Thyroid gland (tissue), 4 donors: ENCODE data around the gene RTN4IP1. TPM values are rescaled to one million over a fixed set of nuclear protein-coding genes. Genes with fewer than 3 reads are reported as not detected.

Experiments used
- DNase-seq, 2 donors: peaks; one replicate each; pipeline ENCODE4 v3.0.0-alpha.2; 2019
- H3K27ac ChIP-seq, 3 donors: fragments of 200-600 bp; sonication (generic); 1 replicate in 2 of 3; 2 replicates in 1 of 3; pipeline ENCODE4 v1.5.1; 2016 to 2019; ENCODE audit warnings: mild to moderate bottlenecking in 1 of 3, moderate library complexity in 1 of 3
- H3K27me3 ChIP-seq: fragments of 200-600 bp; sonication (generic); one replicate; pipeline ENCODE4 v1.5.1; 2019
- H3K36me3 ChIP-seq, 2 donors: fragments of 200-600 bp; sonication (generic); one replicate each; pipeline ENCODE4 v1.5.1; 2016 to 2019
- H3K4me1 ChIP-seq, 2 donors: fragments of 200-600 bp; sonication (generic); one replicate each; pipeline ENCODE4 v1.5.1; 2017 to 2019
- H3K4me3 ChIP-seq, 3 donors: fragments of 200-600 bp; sonication (generic); replicated peaks in 1 of 3; 1 replicate in 2 of 3; 2 replicates in 1 of 3; pipeline ENCODE4 v1.5.1; 2016; ENCODE audit warnings: mild to moderate bottlenecking in 1 of 3
- H3K9me3 ChIP-seq: fragments of 200-600 bp; sonication (generic); one replicate; pipeline ENCODE4 v1.5.1; 2017
- CTCF ChIP-seq, 6 experiments: fragments of 200-600 bp in 3 of 6; fragments of 450-650 bp in 3 of 6; sonication (generic) in 3 of 6; IDR thresholded peaks; one replicate each; pipeline ENCODE4 v1.5.1; 2016 to 2019; ENCODE audit warnings: antibody characterized with exemption in 6 of 6, mild to moderate bottlenecking in 2 of 6, inconsistent platforms in 1 of 6, moderate library complexity in 1 of 6
- POLR2A ChIP-seq, 2 donors: fragments of 450-650 bp; IDR thresholded peaks; one replicate each; pipeline ENCODE4 v1.6.1; 2017; ENCODE audit warnings: antibody characterized with exemption in 2 of 2, mild to moderate bottlenecking in 2 of 2, moderate library complexity in 1 of 2
- WGBS, 2 donors: methylation state at CpG; one replicate each; pipeline ENCODE4 v1.1.5; 2017; 5-methylcytosine and 5-hydroxymethylcytosine counted together
- intact Hi-C: fragments of 100-400 bp; cut with DNase I; formaldehyde crosslinking; loops from one replicate; pipeline ENCODE4 v1.15.1; 2023
- total RNA-seq, 4 donors: library from RNA; depleted of rRNA; stranded (reverse); fragments of >200 nt; gene quantifications; one replicate each; pipeline ENCODE4 v1.2.3, GENCODE V29; 2016

The RTN4IP1 gene
- total RNA-seq, 4 donors from 2014 or later = 3.6 to 10.9 (median 8.6) TPM

GRCh38 chr6:106670236-106670635 is 40.9 kb upstream of the RTN4IP1 start:
- H3K27ac ChIP-seq = no peak overlapping the region
- no peak overlapping the region for H3K4me3 ChIP-seq
- intact Hi-C loops = no loop called here
- WGBS, 2 donors = 89 to 93% methylated on average over 6 of the region's 6 CpGs
- DNase-seq = no peak
- no peak for TF ChIP-seq CTCF (IDR thresholded peaks at IDR 0.05)
- H3K36me3 ChIP-seq = no peaks in the 10 kb centered on the region
- H3K27me3 ChIP-seq = no peaks in the 10 kb centered on the region
- no peaks in the 10 kb centered on the region for H3K9me3 ChIP-seq
- no peaks in the 10 kb centered on the region for H3K4me1 ChIP-seq

GRCh38 chr6:106667022-106667402 is 37.7 kb upstream of the RTN4IP1 start:
- WGBS, 2 donors = 96% methylated on average over 4 of the region's 4 CpGs
- TF ChIP-seq CTCF (IDR thresholded peaks at IDR 0.05) = no peak
- TF ChIP-seq POLR2A (IDR thresholded peaks at IDR 0.05) = no peak
- H3K27ac ChIP-seq = no peak overlapping the region
- no peaks in the 10 kb centered on the region for H3K9me3 ChIP-seq
- no peaks in the 10 kb centered on the region for H3K4me1 ChIP-seq
- H3K36me3 ChIP-seq = peaks cover 0 to 8% of the 10 kb centered on the region in 2 donors
- no peak overlapping the region for H3K4me3 ChIP-seq
- DNase-seq = no peak
- intact Hi-C loops = no loop called here
- no peaks in the 10 kb centered on the region for H3K27me3 ChIP-seq

- DNase-seq = no peak
- no peaks in the 10 kb centered on the region for H3K9me3 ChIP-seq
- no peak overlapping the region for H3K27ac ChIP-seq
- H3K36me3 ChIP-seq = peaks cover 0 to 8% of the 10 kb centered on the region in 2 donors
- no peaks in the 10 kb centered on the region for H3K27me3 ChIP-seq
- TF ChIP-seq POLR2A (IDR thresholded peaks at IDR 0.05) = no peak
- no peak for TF ChIP-seq CTCF (IDR thresholded peaks at IDR 0.05)
- no peaks in the 10 kb centered on the region for H3K4me1 ChIP-seq
- 83 to 85% methylated on average over 6 of the region's 6 CpGs for WGBS, 2 donors
- no peak overlapping the region for H3K4me3 ChIP-seq
- intact Hi-C loops = no loop called here
These were observed 37.2 kb upstream of the RTN4IP1 start for GRCh38 chr6:106666282-106667021.

GRCh38 chr6:106662458-106662857 is 33.2 kb upstream of the RTN4IP1 start:
- Histone ChIP-seq H3K36me3 (peaks cover 0 to 8% of the 10 kb centered on the region in 2 donors), H3K27me3 (no peaks in the 10 kb centered on the region), H3K9me3 (no peaks in the 10 kb centered on the region), H3K4me3 (no peak overlapping the region), H3K27ac (no peak overlapping the region), H3K4me1 (no peaks in the 10 kb centered on the region)
- DNase-seq = no peak
- TF ChIP-seq POLR2A (IDR thresholded peaks at IDR 0.05) (no peak), CTCF (IDR thresholded peaks at IDR 0.05) (no peak)
- 88 to 94% methylated on average over 2 of the region's 2 CpGs for WGBS, 2 donors
- intact Hi-C loops = no loop called here

- WGBS, 2 donors = 93 to 94% methylated on average over 2 of the region's 2 CpGs
- peaks cover 13 to 18% of the 10 kb centered on the region in 2 donors for H3K36me3 ChIP-seq
- no peaks in the 10 kb centered on the region for H3K4me1 ChIP-seq
- intact Hi-C loops = no loop called here
- H3K9me3 ChIP-seq = no peaks in the 10 kb centered on the region
- H3K27me3 ChIP-seq = no peaks in the 10 kb centered on the region
- TF ChIP-seq CTCF (IDR thresholded peaks at IDR 0.05) = no peak
- no peak for TF ChIP-seq POLR2A (IDR thresholded peaks at IDR 0.05)
- no peak for DNase-seq
- no peak overlapping the region for H3K4me3 ChIP-seq
- H3K27ac ChIP-seq = no peak overlapping the region
These were observed 30.6 kb upstream of the RTN4IP1 start for GRCh38 chr6:106659859-106660258.
